K562 treated with DMSO at 1 percent for 12 hours (cell line): ENCODE results near the gene MGST2. TPM values are rescaled to one million over a fixed set of nuclear protein-coding genes. Genes with fewer than 3 reads are reported as not detected.

Source experiments
- total RNA-seq: library from RNA; unstranded; fragments of 300-600 nt; gene quantifications from 2 replicates; pipeline ENCODE4 v1.2.3, GENCODE V29; 2022; ENCODE audit not compliant: insufficient read depth

MGST2 gene
- total RNA-seq, result 51.8 and 56.2 TPM in 2 replicates

GRCh38 chr4:139665690-139666529, at the start of gene MGST2:
MGST2 (plus strand) TSS chr4:139665819; CDS start chr4:139666020, 201 bp downstream.

Other genes with a start within 250 kb of the MGST2 start
- gene RAB33B, start 211.7 kb upstream of the MGST2 start, total RNA-seq, result 1.9 and 4.3 TPM in 2 replicates
- gene SETD7, start 109.6 kb upstream of the MGST2 start, total RNA-seq, result 0.38 and 1.8 TPM in 2 replicates